A673 (cell line): Measurements from ENCODE around the gene KLF16.

Experiments
- CTCF ChIP-seq: fragments of 300-800, 200-600 bp; sonication (generic); conservative IDR thresholded peaks from 2 replicates; pipeline ENCODE4 v1.5.1; 2017; ENCODE audit warnings: low read depth, mild to moderate bottlenecking, antibody characterized with exemption, low read length, moderate library complexity, mixed read lengths
- EZH2 ChIP-seq: fragments of 200-600 bp; sonication (generic); IDR thresholded peaks from 2 replicates; pipeline ENCODE4 v1.6.1; 2017; ENCODE audit warnings: borderline replicate concordance, low read depth, mild to moderate bottlenecking, mixed read lengths, antibody characterized with exemption, low read length; ENCODE audit not compliant: poor library complexity, severe bottlenecking

- TF ChIP-seq CTCF (no peak), EZH2 (no peak)
These were observed 17.4 kb upstream of the KLF16 start for GRCh38 chr19:1880611-1881392.
